Testis (tissue), 2 donors: Measurements from ENCODE around the gene CTNNA2.

ENCODE experiments used
- CTCF ChIP-seq, 3 experiments: fragments of 450-650 bp in 2 of 3; fragments of 200-600 bp in 1 of 3; sonication (generic) in 1 of 3; IDR thresholded peaks; one replicate each; pipeline ENCODE4 v1.5.1; 2016 to 2019; ENCODE audit warnings: antibody characterized with exemption in 3 of 3, mild to moderate bottlenecking in 2 of 3, moderate library complexity in 1 of 3
- POLR2A ChIP-seq: fragments of 450-650 bp; IDR thresholded peaks from one replicate; pipeline ENCODE4 v1.6.1; 2017; ENCODE audit warnings: antibody characterized with exemption, mild to moderate bottlenecking, moderate library complexity

- TF ChIP-seq CTCF (IDR thresholded peaks at IDR 0.05) (no peak), POLR2A (no peak)
Observed at GRCh38 chr2:80168801-80169200, 656.0 kb downstream of the CTNNA2 start.
